AG10803 (cell line): ENCODE measurements around the gene DGKQ.

Source experiments
- DNase-seq: peaks from one replicate; pipeline ENCODE4 v3.0.0; 2010; ENCODE audit warnings: low read depth
- H3K4me3 ChIP-seq: 2 replicates; pipeline ENCODE4 v1.5.1; 2011; ENCODE audit warnings: mild to moderate bottlenecking, low read length, control low read depth
- TF ChIP-seq, protein P1 (sequence below): conservative IDR thresholded peaks from 2 replicates; pipeline ENCODE4 v1.5.1; 2011; ENCODE audit warnings: mild to moderate bottlenecking, low read length, control low read depth, inconsistent platforms

The DGKQ gene

DNA sequence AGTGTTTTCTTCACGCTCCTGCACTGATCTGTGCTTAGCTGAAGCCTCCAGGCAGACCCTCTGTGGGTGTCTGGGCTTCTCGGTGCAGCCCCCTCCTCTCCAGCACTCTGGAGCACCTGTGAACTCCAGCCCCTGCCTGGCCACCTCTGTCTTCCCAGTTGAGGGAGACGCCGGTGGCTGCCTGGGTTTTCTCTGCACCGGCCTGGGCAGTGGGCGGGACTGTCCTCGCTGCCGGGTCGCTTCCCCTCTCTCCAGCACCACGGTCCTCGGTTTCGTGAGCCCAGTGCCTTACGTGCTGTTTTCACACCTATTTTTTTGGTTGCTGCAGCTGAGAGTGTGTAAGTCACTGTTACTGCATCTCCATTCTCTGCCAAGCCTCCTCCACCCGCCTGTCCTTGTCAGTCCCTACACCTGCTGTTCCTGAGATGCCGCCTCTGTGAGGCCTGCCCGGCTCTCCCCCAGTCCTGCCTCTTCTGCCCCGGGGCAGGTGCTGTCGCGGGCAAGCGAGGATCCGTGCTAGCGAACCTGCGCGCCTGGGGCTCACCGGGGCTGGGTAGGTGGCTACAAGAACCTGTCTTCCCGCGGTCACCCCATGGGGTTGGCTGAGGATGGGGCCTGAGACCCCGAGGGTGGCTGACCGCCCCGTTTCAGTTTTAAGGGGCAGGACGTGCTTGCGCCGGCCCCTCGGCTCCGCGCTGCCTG lies 35.6 kb upstream of the DGKQ start:
- TF ChIP-seq, protein P1, sequence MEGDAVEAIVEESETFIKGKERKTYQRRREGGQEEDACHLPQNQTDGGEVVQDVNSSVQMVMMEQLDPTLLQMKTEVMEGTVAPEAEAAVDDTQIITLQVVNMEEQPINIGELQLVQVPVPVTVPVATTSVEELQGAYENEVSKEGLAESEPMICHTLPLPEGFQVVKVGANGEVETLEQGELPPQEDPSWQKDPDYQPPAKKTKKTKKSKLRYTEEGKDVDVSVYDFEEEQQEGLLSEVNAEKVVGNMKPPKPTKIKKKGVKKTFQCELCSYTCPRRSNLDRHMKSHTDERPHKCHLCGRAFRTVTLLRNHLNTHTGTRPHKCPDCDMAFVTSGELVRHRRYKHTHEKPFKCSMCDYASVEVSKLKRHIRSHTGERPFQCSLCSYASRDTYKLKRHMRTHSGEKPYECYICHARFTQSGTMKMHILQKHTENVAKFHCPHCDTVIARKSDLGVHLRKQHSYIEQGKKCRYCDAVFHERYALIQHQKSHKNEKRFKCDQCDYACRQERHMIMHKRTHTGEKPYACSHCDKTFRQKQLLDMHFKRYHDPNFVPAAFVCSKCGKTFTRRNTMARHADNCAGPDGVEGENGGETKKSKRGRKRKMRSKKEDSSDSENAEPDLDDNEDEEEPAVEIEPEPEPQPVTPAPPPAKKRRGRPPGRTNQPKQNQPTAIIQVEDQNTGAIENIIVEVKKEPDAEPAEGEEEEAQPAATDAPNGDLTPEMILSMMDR = no peak
- H3K4me3 ChIP-seq = peak overlapping the region; percentile 74
- no peak for DNase-seq

DNA sequence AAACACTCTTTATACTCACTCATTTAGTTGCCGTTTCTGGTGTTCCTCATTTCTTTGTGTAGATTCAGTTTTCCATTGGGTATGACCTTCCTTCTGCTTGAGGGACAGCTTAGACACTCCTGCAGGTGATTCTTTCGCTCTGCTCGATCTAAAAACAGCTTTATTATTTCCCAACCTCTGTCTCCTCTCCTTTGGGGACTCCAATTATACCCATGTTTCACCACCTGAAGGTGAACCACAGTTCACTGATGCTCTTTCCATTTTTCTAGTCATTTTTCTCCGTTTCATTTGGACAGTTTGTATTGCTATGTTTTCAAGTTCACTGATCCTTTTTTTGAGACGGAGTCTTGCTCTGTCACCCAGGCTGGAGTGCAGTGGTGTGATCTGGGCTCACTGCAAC lies 33.5 kb upstream of the DGKQ start:
- H3K4me3 ChIP-seq = no peak overlapping the region
- TF ChIP-seq, protein P1 = no peak

DNA sequence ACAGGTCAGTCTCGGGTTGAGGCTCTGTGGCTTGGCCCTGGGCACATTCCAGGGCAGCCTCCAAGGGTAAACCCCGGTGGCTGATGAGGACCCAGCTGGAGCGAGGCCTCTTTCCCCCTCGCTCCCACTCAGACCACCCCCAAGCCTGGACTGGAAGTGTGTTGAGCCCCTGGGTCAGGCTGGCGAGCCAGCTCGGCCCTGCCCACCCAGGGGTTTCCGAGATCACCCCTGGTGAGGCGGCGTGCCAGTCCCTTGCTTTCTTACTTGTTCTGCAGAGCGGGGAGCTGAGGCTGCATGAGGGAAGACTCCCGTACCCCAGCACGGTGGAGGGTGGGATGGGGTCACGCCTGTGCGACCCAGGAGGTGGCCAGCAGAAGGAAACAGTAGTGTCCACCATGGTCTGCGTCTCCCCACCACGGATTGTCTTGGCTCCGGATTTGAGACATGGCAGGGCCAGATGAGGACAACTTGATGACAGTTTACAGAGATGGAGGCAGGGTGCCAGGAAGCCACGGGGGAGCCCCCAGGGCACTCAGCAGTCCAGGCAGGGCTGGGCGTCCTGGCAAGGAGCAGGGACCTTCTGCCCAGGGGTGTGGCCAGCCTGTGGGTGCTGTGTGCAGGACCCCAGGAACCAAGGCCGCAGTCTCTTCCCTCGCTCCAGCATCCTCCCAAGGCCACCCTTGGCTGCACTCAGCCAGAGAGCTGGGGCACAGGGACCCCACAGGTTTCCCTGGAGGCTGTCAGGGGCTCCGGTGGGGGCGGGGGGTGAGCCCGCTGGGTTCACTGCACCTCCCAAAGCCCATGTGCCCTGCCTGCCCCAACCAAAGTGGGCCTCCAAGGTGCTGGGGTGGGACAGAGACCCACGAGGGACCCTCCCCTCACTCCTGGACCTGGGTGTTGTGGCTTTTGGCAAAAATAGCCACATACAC lies 31.5 kb upstream of the DGKQ start:
- TF ChIP-seq, protein P1 = no peak
- H3K4me3 ChIP-seq = no peak overlapping the region
- DNase-seq = no peak

More for the DNA sequence above, 33.5 kb upstream of the DGKQ start:
- no peak for DNase-seq

DNA sequence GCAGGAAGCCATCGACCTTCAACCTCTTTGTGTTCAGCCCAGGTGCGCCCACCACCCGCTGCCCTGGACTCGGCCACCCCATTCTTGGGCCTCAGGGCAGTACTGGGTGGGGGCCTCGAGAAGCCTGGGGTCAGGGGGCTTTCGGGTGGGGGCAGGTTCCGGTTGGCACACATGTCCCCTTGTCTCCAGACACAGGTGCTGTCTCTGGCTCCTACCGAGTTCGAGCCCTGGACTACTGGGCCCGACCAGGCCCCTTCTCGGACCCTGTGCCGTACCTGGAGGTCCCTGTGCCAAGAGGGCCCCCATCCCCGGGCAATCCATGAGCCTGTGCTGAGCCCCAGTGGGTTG lies 30.7 kb upstream of the DGKQ start:
- DNase-seq = no peak
- no peak overlapping the region for H3K4me3 ChIP-seq
- TF ChIP-seq, protein P1 = no peak

DNA sequence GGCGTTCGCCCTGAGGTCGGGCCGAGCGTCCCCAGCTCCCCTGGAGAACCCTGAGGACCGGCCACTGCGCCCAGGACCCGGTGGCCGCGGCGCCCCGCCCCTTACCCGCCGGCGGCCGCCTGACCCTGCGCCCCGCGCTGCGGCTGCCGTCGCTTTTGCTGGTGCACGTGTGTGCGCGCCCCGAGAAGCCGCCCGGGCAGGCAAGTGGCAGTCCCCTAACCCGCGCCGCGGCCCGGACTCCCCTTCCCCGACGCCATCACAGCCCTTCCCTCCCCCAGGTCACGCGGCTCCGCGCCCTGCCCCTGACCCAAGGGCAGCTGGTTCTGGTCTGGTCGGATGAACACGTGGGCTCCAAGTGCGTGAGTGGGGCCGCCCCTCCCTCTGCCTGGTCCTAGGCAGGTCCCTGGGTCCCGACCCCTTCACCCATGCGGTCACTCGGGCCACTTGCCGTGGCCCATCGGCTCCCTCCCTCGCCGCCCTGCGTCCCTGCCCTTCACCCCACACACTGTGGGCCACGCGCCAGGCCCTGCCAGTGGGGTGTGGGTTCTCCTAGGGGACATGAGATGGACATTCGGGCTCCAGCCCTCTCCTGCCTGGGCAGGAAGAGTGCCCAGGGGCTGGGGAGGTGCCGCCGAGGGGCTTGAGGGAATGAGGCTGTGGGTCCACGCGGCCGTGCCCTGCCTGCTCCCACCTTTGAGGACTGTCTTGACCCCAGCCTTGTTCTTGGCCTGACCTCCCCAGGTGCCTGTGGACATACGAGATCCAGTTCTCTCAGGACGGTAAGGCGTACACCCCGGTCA lies 30.1 kb upstream of the DGKQ start:
- TF ChIP-seq, protein P1 = no peak
- H3K4me3 ChIP-seq = no peak overlapping the region
- no peak for DNase-seq

DNA sequence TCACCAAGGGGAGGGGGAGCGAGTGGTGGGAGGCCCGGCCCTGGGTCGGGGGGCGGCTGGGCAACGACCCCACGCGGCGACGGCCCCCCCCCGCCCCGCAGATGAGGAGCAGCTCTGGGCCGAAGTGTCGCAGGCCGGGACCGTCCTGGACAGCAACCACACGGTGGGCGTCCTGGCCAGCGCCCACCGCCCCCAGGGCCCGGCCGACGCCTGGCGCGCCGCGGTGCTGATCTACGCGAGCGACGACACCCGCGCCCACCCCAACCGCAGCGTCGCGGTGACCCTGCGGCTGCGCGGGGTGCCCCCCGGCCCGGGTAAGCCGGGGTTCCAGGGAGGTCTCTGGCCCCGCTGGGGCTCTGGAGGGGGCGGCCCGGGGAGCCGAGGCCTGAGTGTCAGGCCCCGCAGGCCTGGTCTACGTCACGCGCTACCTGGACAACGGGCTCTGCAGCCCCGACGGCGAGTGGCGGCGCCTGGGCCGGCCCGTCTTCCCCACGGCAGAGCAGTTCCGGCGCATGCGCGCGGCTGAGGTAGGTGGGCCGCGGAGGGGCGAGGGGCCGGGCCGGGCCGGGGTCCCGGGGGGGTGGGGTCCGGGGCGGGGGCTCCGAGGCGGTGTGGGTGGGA lies 29.4 kb upstream of the DGKQ start:
- H3K4me3 ChIP-seq = no peak overlapping the region
- no peak for DNase-seq
- TF ChIP-seq, protein P1 = no peak
